Parathyroid adenoma (tissue), 2 donors: ENCODE data around the gene POSTN.
"Not testable (repeated sequence)": the region's sequence is repeated elsewhere in the genome, so short reads cannot be mapped to it uniquely, and the experiment has no call there.

ENCODE experiments used
- H2AFZ ChIP-seq: fragments of 300-600 bp; sonication (generic); one replicate; pipeline ENCODE4 v1.7.0; 2017; ENCODE audit warnings: antibody characterized with exemption, mild to moderate bottlenecking
- H3K27ac ChIP-seq: fragments of 300-600 bp; sonication (generic); one replicate; pipeline ENCODE4 v1.7.0; 2017
- H3K27me3 ChIP-seq: fragments of 300-600 bp; sonication (generic); one replicate; pipeline ENCODE4 v1.7.0; 2017; ENCODE audit warnings: low read length; ENCODE audit not compliant: control insufficient read depth, insufficient read depth
- H3K36me3 ChIP-seq: fragments of 300-600 bp; sonication (generic); one replicate; pipeline ENCODE4 v1.7.0; 2017; ENCODE audit warnings: low read length; ENCODE audit not compliant: control insufficient read depth, insufficient read depth
- H3K4me1 ChIP-seq: fragments of 300-600 bp; sonication (generic); one replicate; pipeline ENCODE4 v1.7.0; 2017; ENCODE audit warnings: control low read depth
- H3K4me2 ChIP-seq: fragments of 300-600 bp; sonication (generic); one replicate; pipeline ENCODE4 v1.7.0; 2017; ENCODE audit warnings: low read length
- H3K4me3 ChIP-seq: fragments of 300-600 bp; sonication (generic); one replicate; pipeline ENCODE4 v1.7.0; 2017; ENCODE audit warnings: low read depth, low read length
- H3K79me2 ChIP-seq: fragments of 300-600 bp; sonication (generic); one replicate; pipeline ENCODE4 v1.7.0; 2017; ENCODE audit warnings: control low read depth
- H3K9ac ChIP-seq: fragments of 300-600 bp; sonication (generic); one replicate; pipeline ENCODE4 v1.7.0; 2017; ENCODE audit warnings: mild to moderate bottlenecking
- H3K9me3 ChIP-seq: fragments of 300-600 bp; sonication (generic); one replicate; pipeline ENCODE4 v1.7.0; 2017; ENCODE audit warnings: low read length; ENCODE audit not compliant: control insufficient read depth
- CTCF ChIP-seq: fragments of 300-600 bp; sonication (generic); IDR thresholded peaks from one replicate; pipeline ENCODE4 v1.7.0; 2017; ENCODE audit warnings: antibody characterized with exemption, mild to moderate bottlenecking
- donor health status: primary hyperparathyroidism.

POSTN gene

GRCh38 chr13:37561031-37561430 is 37.5 kb downstream of the POSTN start:
- Histone ChIP-seq H3K27me3 (no peaks in the 10 kb centered on the region), H3K79me2 (no peaks in the 10 kb centered on the region), H3K4me2 (no peak overlapping the region), H3K4me3 (no peak overlapping the region), H3K36me3 (no peaks in the 10 kb centered on the region), H2AFZ (no peak overlapping the region), H3K9ac (no peak overlapping the region), H3K27ac (no peak overlapping the region), H3K9me3 (no peaks in the 10 kb centered on the region), H3K4me1 (no peaks in the 10 kb centered on the region)
- no peak for TF ChIP-seq CTCF

- Histone ChIP-seq H3K4me1 (no peaks in the 10 kb centered on the region), H3K27me3 (no peaks in the 10 kb centered on the region), H2AFZ (no peak overlapping the region), H3K4me2 (no peak overlapping the region), H3K9ac (no peak overlapping the region), H3K4me3 (no peak overlapping the region), H3K9me3 (no peaks in the 10 kb centered on the region), H3K79me2 (no peaks in the 10 kb centered on the region), H3K36me3 (no peaks in the 10 kb centered on the region), H3K27ac (no peak overlapping the region)
- TF ChIP-seq CTCF, result no peak
These were observed 38.0 kb downstream of the POSTN start for GRCh38 chr13:37560526-37560925.

GRCh38 chr13:37558766-37559165 is 39.8 kb downstream of the POSTN start:
- not testable (repeated sequence) for H3K9ac ChIP-seq, H3K4me3 ChIP-seq, H3K4me1 ChIP-seq, H3K4me2 ChIP-seq, H3K79me2 ChIP-seq, H2AFZ ChIP-seq, H3K27me3 ChIP-seq, H3K27ac ChIP-seq, H3K9me3 ChIP-seq, H3K36me3 ChIP-seq

GRCh38 chr13:37546087-37546486 is 52.5 kb downstream of the POSTN start:
- Histone ChIP-seq H3K4me3 (no peak overlapping the region), H3K27ac (no peak overlapping the region), H3K4me1 (no peaks in the 10 kb centered on the region), H3K9me3 (no peaks in the 10 kb centered on the region), H3K9ac (no peak overlapping the region), H2AFZ (no peak overlapping the region), H3K4me2 (no peak overlapping the region), H3K27me3 (no peaks in the 10 kb centered on the region), H3K36me3 (no peaks in the 10 kb centered on the region), H3K79me2 (no peaks in the 10 kb centered on the region)
- no peak for TF ChIP-seq CTCF

- Histone ChIP-seq H2AFZ (no peak overlapping the region), H3K27ac (no peak overlapping the region), H3K36me3 (no peaks in the 10 kb centered on the region), H3K27me3 (no peaks in the 10 kb centered on the region), H3K9ac (no peak overlapping the region), H3K4me1 (no peaks in the 10 kb centered on the region), H3K9me3 (no peaks in the 10 kb centered on the region), H3K4me2 (no peak overlapping the region), H3K79me2 (no peaks in the 10 kb centered on the region), H3K4me3 (no peak overlapping the region)
- no peak for TF ChIP-seq CTCF
These were observed 53.6 kb downstream of the POSTN start for GRCh38 chr13:37544995-37545394.
